WTC11 (cell line): ENCODE data around the gene NPAS3. TPM values are rescaled to one million over a fixed set of nuclear protein-coding genes. Genes with fewer than 3 reads are reported as not detected.

Experiments
- ATAC-seq: fragments of 200-7000 bp; cut with Tn5 transposase; 2 replicates; pipeline ENCODE4 v1.10.0; 2021; ENCODE audit warnings: mild to moderate bottlenecking, moderate library complexity
- CTCF ChIA-PET: fragments of 300-600 bp; sonication (Branson Sonifier 250); formaldehyde crosslinking; loops from one replicate; lab custom pipeline; 2021; ENCODE audit warnings: antibody characterized with exemption; lab: Charles Lee
- POLR2A ChIA-PET: fragments of 350-600 bp; sonication (Branson Sonifier 250); formaldehyde crosslinking; loops from one replicate; lab custom pipeline; 2021; ENCODE audit warnings: antibody characterized with exemption; lab: Charles Lee
- DNase-seq: peaks from one replicate; pipeline ENCODE4 v3.0.0; 2021; ENCODE audit warnings: low spot score
- H3K27ac Mint-ChIP-seq: 2 replicates; pipeline ENCODE4 v1.8.0; 2021; ENCODE audit warnings: mixed read lengths
- H3K27me3 Mint-ChIP-seq: 2 replicates; pipeline ENCODE4 v1.8.0; 2021; ENCODE audit warnings: low read depth, mild to moderate bottlenecking, moderate library complexity, mixed read lengths
- H3K36me3 Mint-ChIP-seq: 2 replicates; pipeline ENCODE4 v1.8.0; 2021; ENCODE audit warnings: mixed read lengths
- H3K4me1 Mint-ChIP-seq: 2 replicates; pipeline ENCODE4 v1.8.0; 2022; ENCODE audit warnings: mixed read lengths
- H3K4me3 Mint-ChIP-seq: 2 replicates; pipeline ENCODE4 v1.8.0; 2021; ENCODE audit warnings: mild to moderate bottlenecking, moderate library complexity, mixed read lengths
- H3K9me3 Mint-ChIP-seq: 2 replicates; pipeline ENCODE4 v1.8.0; 2021; ENCODE audit warnings: mixed read lengths
- AFF4 ChIP-seq: sonication (generic); formaldehyde crosslinking; IDR thresholded peaks from 2 replicates; pipeline ENCODE4 v1.8.1; 2023; ENCODE audit warnings: mild to moderate bottlenecking, missing genetic modification reagents, borderline replicate concordance
- ATF1 ChIP-seq: sonication (generic); formaldehyde crosslinking; IDR thresholded peaks from 2 replicates; pipeline ENCODE4 v1.8.1; 2023; ENCODE audit warnings: mild to moderate bottlenecking, moderate library complexity, missing genetic modification reagents
- ATF3 ChIP-seq: sonication (generic); formaldehyde crosslinking; conservative IDR thresholded peaks from 2 replicates; pipeline ENCODE4 v1.8.1; 2022; ENCODE audit warnings: mild to moderate bottlenecking, missing genetic modification reagents
- ATF6 ChIP-seq: sonication (generic); formaldehyde crosslinking; IDR thresholded peaks from 2 replicates; pipeline ENCODE4 v1.8.1; 2023; ENCODE audit warnings: mild to moderate bottlenecking, missing genetic modification reagents
- CBFB ChIP-seq: sonication (generic); formaldehyde crosslinking; IDR thresholded peaks from 2 replicates; pipeline ENCODE4 v1.8.1; 2022; ENCODE audit warnings: mild to moderate bottlenecking, low read depth, missing genetic modification reagents
- CDX4 ChIP-seq: fragments of 250-450 bp; sonication (Bioruptor Pico); IDR thresholded peaks from 2 replicates; pipeline ENCODE4 v1.9.0; 2021; ENCODE audit warnings: moderate library complexity, mild to moderate bottlenecking, inconsistent platforms, borderline replicate concordance
- ERG ChIP-seq: fragments of 250-450 bp; sonication (Bioruptor Pico); IDR thresholded peaks from 2 replicates; pipeline ENCODE4 v1.8.0; 2021; ENCODE audit warnings: mild to moderate bottlenecking
- ESRRA ChIP-seq: sonication (generic); formaldehyde crosslinking; IDR thresholded peaks from 2 replicates; pipeline ENCODE4 v1.8.1; 2022; ENCODE audit warnings: mild to moderate bottlenecking, missing genetic modification reagents, borderline replicate concordance
- FOXP4 ChIP-seq: sonication (generic); formaldehyde crosslinking; IDR thresholded peaks from 2 replicates; pipeline ENCODE4 v1.8.0; 2022; ENCODE audit warnings: mild to moderate bottlenecking, missing genetic modification reagents
- GTF2I ChIP-seq: fragments of 250-450 bp; sonication (Bioruptor Pico); conservative IDR thresholded peaks from 2 replicates; pipeline ENCODE4 v1.4.0; 2021; ENCODE audit warnings: mild to moderate bottlenecking
- NFATC4 ChIP-seq: fragments of 250-450 bp; sonication (Bioruptor Pico); IDR thresholded peaks from 2 replicates; pipeline ENCODE4 v1.9.0; 2021; ENCODE audit warnings: mild to moderate bottlenecking
- NFE2L1 ChIP-seq: sonication (generic); formaldehyde crosslinking; IDR thresholded peaks from 2 replicates; pipeline ENCODE4 v1.8.1; 2023; ENCODE audit warnings: missing genetic modification reagents
- NR2C2 ChIP-seq: sonication (generic); formaldehyde crosslinking; IDR thresholded peaks from 2 replicates; pipeline ENCODE4 v1.8.0; 2022; ENCODE audit warnings: mild to moderate bottlenecking, missing genetic modification reagents
- OVOL2 ChIP-seq: fragments of 250-450 bp; sonication (Bioruptor Pico); IDR thresholded peaks from 2 replicates; pipeline ENCODE4 v1.9.0; 2021; ENCODE audit warnings: mild to moderate bottlenecking, borderline replicate concordance
- SMAD4 ChIP-seq: sonication (generic); formaldehyde crosslinking; IDR thresholded peaks from 2 replicates; pipeline ENCODE4 v1.8.0; 2022; ENCODE audit warnings: mild to moderate bottlenecking, missing genetic modification reagents
- TEAD1 ChIP-seq: sonication (generic); formaldehyde crosslinking; IDR thresholded peaks from 2 replicates; pipeline ENCODE4 v1.8.0; 2022; ENCODE audit warnings: mild to moderate bottlenecking, missing genetic modification reagents
- USF1 ChIP-seq: sonication (generic); formaldehyde crosslinking; IDR thresholded peaks from 2 replicates; pipeline ENCODE4 v1.8.0; 2022; ENCODE audit warnings: mild to moderate bottlenecking, missing genetic modification reagents
- ZNF121 ChIP-seq: sonication (generic); formaldehyde crosslinking; IDR thresholded peaks from 2 replicates; pipeline ENCODE4 v1.8.0; 2023; ENCODE audit warnings: missing genetic modification reagents
- ZNF512 ChIP-seq: sonication (generic); formaldehyde crosslinking; IDR thresholded peaks from 2 replicates; pipeline ENCODE4 v1.8.1; 2022; ENCODE audit warnings: missing genetic modification reagents, borderline replicate concordance
- total RNA-seq: library from RNA; stranded (reverse); gene quantifications from 3 replicates; pipeline ENCODE4 v1.2.3, GENCODE V29; 2021

NPAS3 gene
- total RNA-seq, 1 experiment from 2014 or later: 3.2 TPM

- CTCF ChIA-PET: no interaction called here
- peaks cover 26% of the 10 kb centered on the region for H3K4me1 Mint-ChIP-seq
- ATAC-seq: no peak
- peaks cover 10% of the 10 kb centered on the region for H3K9me3 Mint-ChIP-seq
- no peak for TF ChIP-seq GTF2I (CRISPR knock-in tag)
- no peak for TF ChIP-seq ATF6 (CRISPR knock-in tag)
- TF ChIP-seq ESRRA (CRISPR knock-in tag): no peak
- no peak for TF ChIP-seq AFF4 (CRISPR knock-in tag)
- TF ChIP-seq USF1: no peak
- TF ChIP-seq ATF1 (CRISPR knock-in tag): no peak
- no peak for TF ChIP-seq NFE2L1 (CRISPR knock-in tag)
- TF ChIP-seq FOXP4: no peak
- no peak for TF ChIP-seq ATF3
- TF ChIP-seq TEAD1 (CRISPR knock-in tag): no peak
- no peak for TF ChIP-seq NR2C2
- no peak for TF ChIP-seq OVOL2 (CRISPR knock-in tag)
- TF ChIP-seq CBFB (CRISPR knock-in tag): no peak
- no peak for TF ChIP-seq ERG (CRISPR knock-in tag)
- TF ChIP-seq ZNF121: no peak
- TF ChIP-seq CDX4 (CRISPR knock-in tag): no peak
- no peak for TF ChIP-seq SMAD4 (CRISPR knock-in tag)
- TF ChIP-seq ZNF512 (CRISPR knock-in tag): no peak
- TF ChIP-seq NFATC4 (CRISPR knock-in tag): no peak
- TF ChIP-seq, all 79 proteins: peak for 0
- no peak overlapping the region for H3K27ac Mint-ChIP-seq
- H3K27me3 Mint-ChIP-seq: no peaks in the 10 kb centered on the region
- H3K4me3 Mint-ChIP-seq: no peak overlapping the region
- DNase-seq: no peak
- POLR2A ChIA-PET: no interaction called here
- no peaks in the 10 kb centered on the region for H3K36me3 Mint-ChIP-seq
These were observed 718.8 kb downstream of the NPAS3 start for GRCh38 chr14:33657476-33657875.
